Heart right ventricle (tissue), 16 donors: ENCODE results near the gene CPT1A. TPM values are rescaled to one million over a fixed set of nuclear protein-coding genes. Genes with fewer than 3 reads are reported as not detected.

Experiments
- ATAC-seq, 8 donors: fragments of 200-7000 bp; cut with Tn5 transposase; one replicate each; pipeline ENCODE4 v1.9.1; 2020; ENCODE audit warnings: mild to moderate bottlenecking in 8 of 8, moderate library complexity in 8 of 8, moderate number of reproducible peaks in 1 of 8
- DNase-seq, 2 donors: peaks; one replicate each; pipeline ENCODE4 v3.0.0-alpha.2; 2020
- H3K27ac ChIP-seq, 10 donors: fragments of 200-600 bp; sonication (generic) in 2 of 10; one replicate each; pipeline versions ENCODE4 v1.5.0 to v1.8.0; 2020 to 2022; ENCODE audit warnings: mild to moderate bottlenecking in 3 of 10
- H3K27me3 ChIP-seq, 7 donors: fragments of 200-600 bp; one replicate each; pipeline ENCODE4 v1.8.0; 2021 to 2022; ENCODE audit warnings: mild to moderate bottlenecking in 2 of 7
- H3K36me3 ChIP-seq, 9 donors: fragments of 200-600 bp; sonication (generic) in 1 of 9; one replicate each; pipeline versions ENCODE4 v1.5.0 to v1.8.0; 2020 to 2022; ENCODE audit warnings: mild to moderate bottlenecking in 2 of 9
- H3K4me1 ChIP-seq, 9 donors: fragments of 200-600 bp; sonication (generic) in 1 of 9; one replicate each; pipeline versions ENCODE4 v1.5.0 to v1.8.0; 2020 to 2022; ENCODE audit warnings: mild to moderate bottlenecking in 4 of 9
- H3K4me3 ChIP-seq, 10 donors: fragments of 200-600 bp; sonication (generic) in 2 of 10; one replicate each; pipeline versions ENCODE4 v1.5.0 to v1.8.0; 2020 to 2022; ENCODE audit warnings: mild to moderate bottlenecking in 7 of 10, moderate library complexity in 2 of 10
- H3K9me3 ChIP-seq, 11 donors: fragments of 200-600 bp in 10 of 11; sonication (generic) in 2 of 11; one replicate each; pipeline versions ENCODE4 v1.5.0 to v1.8.0; 2013 to 2022; ENCODE audit warnings: mild to moderate bottlenecking in 2 of 11, control low read depth in 1 of 11, moderate library complexity in 1 of 11
- WGBS, 2 donors: extraction: QIAGEN DNeasy Blood & Tissue Kit; methylation state at CpG; one replicate each; pipeline ENCODE4 v1.1.7; 2013; ENCODE audit warnings: inconsistent platforms in 1 of 2; 5-methylcytosine and 5-hydroxymethylcytosine counted together
- intact Hi-C, 10 donors: fragments of 100-400 bp; cut with DNase I; formaldehyde crosslinking; loops; one replicate each; pipeline versions ENCODE4 v1.11.1 to v1.14.2; 2022
- polyA plus RNA-seq, 2 donors: library from polyadenylated mRNA; stranded (reverse); fragments of 200-250 nt; gene quantifications; one replicate each; pipeline ENCODE4 v1.2.3, GENCODE V29; 2013
- total RNA-seq, 10 donors: library from RNA; stranded (reverse); fragmentation: NEBNext Ultra II Directional in 3 of 10; extraction: Animal tissue kit (Norgen Biotek cat#: 25700) in 3 of 10; gene quantifications; one replicate each; pipeline versions ENCODE4 v1.2.1 to v1.2.4, GENCODE V29; 2021 to 2023
- TF ChIP-seq, protein P1 (sequence below), 9 donors: fragments of 200-600 bp; sonication (generic) in 2 of 9; IDR thresholded peaks; one replicate each; pipeline versions ENCODE4 v1.5.0 to v1.8.0; 2021 to 2022; ENCODE audit warnings: antibody characterized with exemption in 9 of 9, mild to moderate bottlenecking in 5 of 9, moderate library complexity in 1 of 9
- donor health status: Arrhythmogenic right ventricular cardiomyopathy.
- donor health status: ischemic (EF 13 %, LVEDD 7.1; RV severe dilation, severe dysfunction).
- donor health status: healthy with polysubstance abuse.
- donor health status: DM: no; HTN: yes; CAD: no.
- donor health status: DM: no; HTN: no; CAD: no.
- donor health status: ischemic (EF 25% LVEDD 6.9; RV normal size, moderate dysfunction).
- donor health status: ischemic (EF 25% LVEDD 5.7; RV mildly dilated, moderate dysfunction).
- donor health status: healthy.
- donor health status: DM: yes; HTN: yes; CAD: no.
- donor health status: Ischemic cardiomyopathy.
- donor health status: ischemic (EF 35%, LVEDD 5.7; RV mildly dilated, moderate dysfunction).
- donor health status: nonischemic (EF 11% LVEDD 7.7; RV severe dilation, severe dysfunction).
- donor health status: DM: yes; HTN: yes; CAD: no.
- donor health status: PGD.
- donor health status: ischemic (EF 29% LVEDD 5.4; RV normal size, mild dysfunction).
- donor health status: nonischemic (EF 23%, LVEDD 6.1; RV moderate dilation, normal function).

Gene CPT1A
- total and polyA plus RNA-seq, 12 donors, result 18.8 to 84.4 (median 44.2) TPM

DNA sequence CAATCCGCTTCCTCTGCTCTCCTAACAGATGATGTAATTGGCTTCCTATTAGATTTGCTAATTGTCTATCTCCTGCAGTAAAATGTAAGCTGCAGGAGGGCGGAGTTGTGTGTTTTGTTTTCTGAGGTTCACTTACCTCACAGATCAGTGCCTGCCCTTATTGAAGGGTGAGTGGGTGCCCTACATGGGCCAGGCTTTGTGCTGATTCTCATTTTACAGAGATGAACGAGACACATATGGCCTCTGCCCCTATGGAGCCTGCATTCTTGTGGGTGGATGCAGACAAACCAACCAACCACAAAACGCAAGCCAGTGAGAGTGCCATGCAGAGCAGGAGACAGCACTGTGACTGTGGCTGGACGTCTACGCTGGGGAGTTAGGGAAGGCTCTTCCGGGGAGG, 100.3 kb downstream of the CPT1A start:
- no peak for ATAC-seq
- TF ChIP-seq, protein P1, sequence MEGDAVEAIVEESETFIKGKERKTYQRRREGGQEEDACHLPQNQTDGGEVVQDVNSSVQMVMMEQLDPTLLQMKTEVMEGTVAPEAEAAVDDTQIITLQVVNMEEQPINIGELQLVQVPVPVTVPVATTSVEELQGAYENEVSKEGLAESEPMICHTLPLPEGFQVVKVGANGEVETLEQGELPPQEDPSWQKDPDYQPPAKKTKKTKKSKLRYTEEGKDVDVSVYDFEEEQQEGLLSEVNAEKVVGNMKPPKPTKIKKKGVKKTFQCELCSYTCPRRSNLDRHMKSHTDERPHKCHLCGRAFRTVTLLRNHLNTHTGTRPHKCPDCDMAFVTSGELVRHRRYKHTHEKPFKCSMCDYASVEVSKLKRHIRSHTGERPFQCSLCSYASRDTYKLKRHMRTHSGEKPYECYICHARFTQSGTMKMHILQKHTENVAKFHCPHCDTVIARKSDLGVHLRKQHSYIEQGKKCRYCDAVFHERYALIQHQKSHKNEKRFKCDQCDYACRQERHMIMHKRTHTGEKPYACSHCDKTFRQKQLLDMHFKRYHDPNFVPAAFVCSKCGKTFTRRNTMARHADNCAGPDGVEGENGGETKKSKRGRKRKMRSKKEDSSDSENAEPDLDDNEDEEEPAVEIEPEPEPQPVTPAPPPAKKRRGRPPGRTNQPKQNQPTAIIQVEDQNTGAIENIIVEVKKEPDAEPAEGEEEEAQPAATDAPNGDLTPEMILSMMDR (IDR thresholded peaks at IDR 0.05), result no peak
- peaks cover 0 to 7% (median 0%) of the 10 kb centered on the region in 9 donors for H3K4me1 ChIP-seq
- H3K4me3 ChIP-seq, result no peak overlapping the region
- no peak overlapping the region for H3K27ac ChIP-seq
- H3K36me3 ChIP-seq, result no peaks in the 10 kb centered on the region
- intact Hi-C loops, result no loop called here
- DNase-seq, result no peak
- WGBS, 2 donors, result 85% methylated on average over 7 of the region's 7 CpGs
- no peaks in the 10 kb centered on the region for H3K9me3 ChIP-seq
- no peaks in the 10 kb centered on the region for H3K27me3 ChIP-seq

DNA sequence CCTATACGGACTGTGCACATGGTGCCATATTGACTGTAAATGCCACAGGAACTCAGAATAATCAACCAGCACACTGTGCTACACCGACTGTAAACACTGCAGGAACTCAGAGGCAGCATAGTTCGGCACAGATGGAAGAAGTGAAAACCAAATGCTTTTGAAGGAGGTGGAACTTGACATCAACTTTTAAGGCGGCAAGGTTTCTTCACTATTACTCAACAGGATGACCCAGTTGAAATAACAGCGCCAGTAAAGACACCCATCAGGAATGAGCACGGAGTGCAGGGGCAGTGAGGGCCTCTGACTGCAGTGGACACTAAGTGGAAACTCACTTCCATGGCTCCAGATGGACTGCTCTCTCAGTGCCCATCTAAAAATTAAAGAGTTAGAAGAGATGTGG, 106.1 kb downstream of the CPT1A start:
- no peak for DNase-seq
- H3K36me3 ChIP-seq, result no peaks in the 10 kb centered on the region
- H3K27me3 ChIP-seq, result no peaks in the 10 kb centered on the region
- H3K4me1 ChIP-seq, result peaks cover 0 to 30% (median 0%) of the 10 kb centered on the region in 9 donors
- intact Hi-C loops, result no loop called here
- no peaks in the 10 kb centered on the region for H3K9me3 ChIP-seq
- H3K4me3 ChIP-seq, result no peak overlapping the region
- TF ChIP-seq, protein P1 (IDR thresholded peaks at IDR 0.05), result no peak
- peak overlapping the region in 1 of 10 donors; percentile 27 for H3K27ac ChIP-seq
- WGBS, 2 donors, result 86 to 88% methylated on average over 6 of the region's 6 CpGs
- ATAC-seq, result no peak

DNA sequence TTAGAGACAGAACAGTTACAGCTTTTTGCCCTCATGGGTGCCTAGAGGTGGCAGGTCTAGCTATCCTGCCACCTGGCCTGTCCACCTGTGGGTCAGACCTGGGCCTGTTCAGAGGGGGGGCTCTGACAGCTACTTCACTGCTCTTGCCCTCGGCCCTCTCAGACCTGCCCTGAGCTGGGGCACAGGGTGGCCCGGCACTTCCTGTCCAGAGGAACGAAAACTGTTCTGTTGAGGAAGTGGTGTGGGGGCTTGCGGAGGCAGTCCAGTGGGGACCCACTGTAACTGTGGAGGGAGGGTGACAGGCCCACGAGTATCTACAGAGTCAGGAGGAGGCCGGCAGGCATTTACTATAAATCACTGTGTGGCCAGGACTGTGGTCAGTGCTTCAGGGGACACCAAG, 106.6 kb downstream of the CPT1A start:
- DNase-seq, result no peak
- Histone ChIP-seq H3K27ac (peak overlapping the region in 1 of 10 donors; percentile 27), H3K36me3 (no peaks in the 10 kb centered on the region), H3K9me3 (no peaks in the 10 kb centered on the region), H3K4me1 (peaks cover 0 to 30% (median 0%) of the 10 kb centered on the region in 9 donors), H3K27me3 (no peaks in the 10 kb centered on the region), H3K4me3 (no peak overlapping the region)
- no peak for ATAC-seq
- TF ChIP-seq, protein P1 (IDR thresholded peaks at IDR 0.05), result no peak
- intact Hi-C loops, result no loop called here
- WGBS, 2 donors, result 74 to 82% methylated on average over 6 of the region's 6 CpGs

DNA sequence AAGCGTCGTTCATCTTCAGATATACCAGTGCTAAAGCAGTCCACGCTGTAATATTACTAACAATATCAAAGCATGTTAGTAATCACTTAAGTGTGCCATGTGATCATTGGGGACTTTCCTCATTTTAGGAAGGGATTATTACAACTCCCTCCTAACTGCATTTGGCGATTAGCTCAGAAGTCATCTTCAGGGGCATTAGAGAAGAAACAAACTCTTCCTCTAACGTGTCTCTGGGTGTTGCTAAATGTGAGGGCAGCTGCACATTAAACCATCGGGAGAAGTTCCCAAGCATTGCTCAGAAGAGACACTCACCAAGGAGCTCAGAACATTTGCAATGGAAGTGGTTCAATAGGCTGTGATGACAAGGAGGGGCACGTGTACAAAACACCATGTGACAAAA, 107.6 kb downstream of the CPT1A start:
- H3K36me3 ChIP-seq, result no peaks in the 10 kb centered on the region
- 86 to 88% methylated on average over 7 of the region's 7 CpGs for WGBS, 2 donors
- DNase-seq (no peak), ATAC-seq (no peak)
- intact Hi-C loops, result no loop called here
- H3K4me3 ChIP-seq, result no peak overlapping the region
- H3K4me1 ChIP-seq, result peaks cover 0 to 30% (median 0%) of the 10 kb centered on the region in 9 donors
- H3K27me3 ChIP-seq, result no peaks in the 10 kb centered on the region
- no peaks in the 10 kb centered on the region for H3K9me3 ChIP-seq
- no peak overlapping the region for H3K27ac ChIP-seq
- TF ChIP-seq, protein P1 (IDR thresholded peaks at IDR 0.05), result no peak
